ENCODE data around the gene YWHAG. TPM values are rescaled to one million over a fixed set of nuclear protein-coding genes. Genes with fewer than 3 reads are reported as not detected.
"Not testable (repeated sequence)": the region's sequence is repeated elsewhere in the genome, so short reads cannot be mapped to it uniquely, and the experiment has no call there.

The YWHAG gene
- total and polyA plus RNA-seq, 7 experiments from 2014 or later, result 1.4 to 98.3 (median 35.1) TPM

DNA sequence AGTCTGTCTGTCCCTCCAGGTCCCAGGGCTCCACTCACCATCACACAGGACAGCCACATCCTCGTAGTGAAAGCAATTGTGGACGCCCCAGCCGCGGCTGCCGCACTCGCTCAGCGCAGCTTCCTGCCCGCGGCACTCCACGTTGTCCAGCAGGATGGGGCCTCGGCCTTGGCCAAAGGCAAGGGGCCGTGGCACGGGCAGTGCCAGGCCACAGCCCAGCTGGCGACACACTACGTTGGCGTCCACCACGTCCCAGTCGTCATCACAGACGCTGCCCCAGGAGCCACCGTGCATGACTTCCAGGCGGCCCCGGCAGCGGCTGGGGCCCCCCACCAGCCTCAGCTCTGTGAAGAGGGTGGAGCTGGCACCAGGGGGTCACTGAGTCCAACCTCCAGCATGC lies 41.5 kb upstream of the YWHAG start:
- intact Hi-C loops (cut with micrococcal nuclease), result no loop called here
- ATAC-seq (no peak), DNase-seq (no peak)
- POLR2A ChIA-PET, result no interaction called here
- H3K27ac Mint-ChIP-seq, result no peak overlapping the region
- no peak overlapping the region for H3K4me3 ChIP-seq (ENCODE audit: low read length)
- no peaks in the 10 kb centered on the region for H3K9me3 ChIP-seq (ENCODE audit: control insufficient read depth in 2 of 3, low read length in 3 of 3)
- H3K9me3 Mint-ChIP-seq, result no peaks in the 10 kb centered on the region
- peaks cover 19 to 27% (median 23%) of the 10 kb centered on the region in 7 donors for H3K4me1 Mint-ChIP-seq
- CTCF ChIA-PET, result no interaction called here
- peaks cover 5 to 11% of the 10 kb centered on the region in 2 donors for H3K4me1 ChIP-seq (ENCODE audit: control insufficient read depth in 2 of 2, insufficient read depth in 2 of 2, low read length in 2 of 2)
- no peaks in the 10 kb centered on the region for H3K27me3 ChIP-seq (ENCODE audit: control insufficient read depth in 2 of 2, insufficient read depth in 2 of 2, low read length in 2 of 2)
- no peaks in the 10 kb centered on the region for H3K36me3 Mint-ChIP-seq
- H3K4me3 Mint-ChIP-seq, result no peak overlapping the region
- H3K27me3 Mint-ChIP-seq, result no peaks in the 10 kb centered on the region
- no peaks in the 10 kb centered on the region for H3K36me3 ChIP-seq (ENCODE audit: control insufficient read depth in 2 of 3, insufficient read depth in 3 of 3, low read length in 3 of 3)
- no peak overlapping the region for H3K27ac ChIP-seq (ENCODE audit: low read depth, low read length)

GRCh38 chr7:76397409-76398183 lies 38.8 kb upstream of the YWHAG start:
- Histone ChIP-seq H3K27me3 (ENCODE audit: control insufficient read depth in 2 of 2, insufficient read depth in 2 of 2, low read length in 2 of 2) (no peaks in the 10 kb centered on the region), H3K9me3 (ENCODE audit: control insufficient read depth in 2 of 3, low read length in 3 of 3) (no peaks in the 10 kb centered on the region), H3K4me3 (ENCODE audit: low read length) (peak overlapping the region; percentile 68), H3K4me1 (ENCODE audit: control insufficient read depth in 2 of 2, insufficient read depth in 2 of 2, low read length in 2 of 2) (peaks cover 12 to 20% of the 10 kb centered on the region in 2 donors), H3K27ac (ENCODE audit: low read depth, low read length) (peak overlapping the region; percentile 65), H3K36me3 (ENCODE audit: control insufficient read depth in 2 of 3, insufficient read depth in 3 of 3, low read length in 3 of 3) (no peaks in the 10 kb centered on the region)
- peaks cover 17 to 29% (median 23%) of the 10 kb centered on the region in 7 donors for H3K4me1 Mint-ChIP-seq
- intact Hi-C loops (cut with micrococcal nuclease), result loop anchor here (1.0 to 10.0 kb wide), 2 partner anchors 38 to 873 kb away; no protein-coding TSS in a partner anchor
- peak overlapping the region; percentile 74 to 100 (median 87) for H3K4me3 Mint-ChIP-seq
- ChIA-PET POLR2A (interaction anchor here (1.2 to 6.2 kb wide), 2 partner anchors 11 to 38 kb away, joined by 3 to 39 read pairs; partner anchors contain the start of gene YWHAG), CTCF (no interaction called here)
- no peaks in the 10 kb centered on the region for H3K9me3 Mint-ChIP-seq
- peak overlapping the region; percentile 34 to 88 (median 81) for H3K27ac Mint-ChIP-seq
- DNase-seq (peak; percentile 58 to 84 (median 72)), ATAC-seq (peak; percentile 74)
- H3K36me3 Mint-ChIP-seq, result no peaks in the 10 kb centered on the region
- no peaks in the 10 kb centered on the region for H3K27me3 Mint-ChIP-seq

DNA sequence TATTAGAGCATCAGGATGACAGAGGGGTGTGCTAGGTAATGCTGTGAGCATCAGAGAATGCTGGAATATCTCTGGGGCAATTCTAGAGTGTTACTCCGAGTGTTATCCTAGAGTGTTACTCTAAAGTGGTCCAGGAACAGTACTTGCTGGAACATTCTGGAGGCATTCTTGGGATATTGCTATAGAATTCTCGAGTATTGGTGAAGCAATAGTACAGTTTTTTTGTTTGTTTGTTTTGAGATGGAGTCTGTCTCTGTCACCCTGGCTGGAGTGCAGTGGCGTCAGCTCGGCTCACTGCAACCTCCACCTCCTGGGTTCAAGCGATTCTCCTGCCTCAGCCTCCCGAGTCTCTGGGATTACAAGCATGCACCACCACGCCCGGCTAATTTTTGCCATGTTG lies 38.1 kb upstream of the YWHAG start:
- Histone ChIP-seq H3K27ac (ENCODE audit: low read depth, low read length) (no peak overlapping the region), H3K27me3 (ENCODE audit: control insufficient read depth in 2 of 2, insufficient read depth in 2 of 2, low read length in 2 of 2) (no peaks in the 10 kb centered on the region), H3K4me3 (ENCODE audit: low read length) (peak overlapping the region; percentile 68), H3K9me3 (ENCODE audit: control insufficient read depth in 2 of 3, low read length in 3 of 3) (no peaks in the 10 kb centered on the region), H3K4me1 (ENCODE audit: control insufficient read depth in 2 of 2, insufficient read depth in 2 of 2, low read length in 2 of 2) (peaks cover 14 to 20% of the 10 kb centered on the region in 2 donors), H3K36me3 (ENCODE audit: control insufficient read depth in 2 of 3, insufficient read depth in 3 of 3, low read length in 3 of 3) (no peaks in the 10 kb centered on the region)
- intact Hi-C loops (cut with micrococcal nuclease), result loop anchor here (1.0 to 10.0 kb wide), 2 partner anchors 38 to 872 kb away; no protein-coding TSS in a partner anchor
- Mint-ChIP-seq H3K9me3 (no peaks in the 10 kb centered on the region), H3K27me3 (no peaks in the 10 kb centered on the region), H3K36me3 (no peaks in the 10 kb centered on the region), H3K4me1 (peaks cover 17 to 33% (median 24%) of the 10 kb centered on the region in 7 donors), H3K4me3 (peak overlapping the region; percentile 71 to 100 (median 87)), H3K27ac (peak overlapping the region in 7 of 9 donors; percentile 32 to 86 (median 59))
- ChIA-PET CTCF (no interaction called here), POLR2A (interaction anchor here (1.2 to 6.2 kb wide), 2 partner anchors 11 to 37 kb away, joined by 3 to 39 read pairs; partner anchors contain the start of gene YWHAG)
- no peak for DNase-seq
- no peak for ATAC-seq

GRCh38 chr7:76395965-76396726 lies 37.4 kb upstream of the YWHAG start:
- no peak for DNase-seq
- Mint-ChIP-seq H3K27ac (peak overlapping the region in 2 of 9 donors; percentile 62 to 86), H3K27me3 (no peaks in the 10 kb centered on the region), H3K4me1 (peaks cover 15 to 33% (median 24%) of the 10 kb centered on the region in 7 donors), H3K36me3 (no peaks in the 10 kb centered on the region), H3K9me3 (no peaks in the 10 kb centered on the region), H3K4me3 (peak overlapping the region in 6 of 10 donors; percentile 18 to 100 (median 86))
- intact Hi-C loops (cut with micrococcal nuclease), result loop anchor here in 1 of 2 donors (10.0 kb wide), 1 partner anchor 871 kb away; no protein-coding TSS in a partner anchor
- Histone ChIP-seq H3K4me1 (ENCODE audit: control insufficient read depth in 2 of 2, insufficient read depth in 2 of 2, low read length in 2 of 2) (peaks cover 14 to 20% of the 10 kb centered on the region in 2 donors), H3K27me3 (ENCODE audit: control insufficient read depth in 2 of 2, insufficient read depth in 2 of 2, low read length in 2 of 2) (no peaks in the 10 kb centered on the region), H3K4me3 (ENCODE audit: low read length) (no peak overlapping the region), H3K27ac (ENCODE audit: low read depth, low read length) (no peak overlapping the region), H3K9me3 (ENCODE audit: control insufficient read depth in 2 of 3, low read length in 3 of 3) (no peaks in the 10 kb centered on the region), H3K36me3 (ENCODE audit: control insufficient read depth in 2 of 3, insufficient read depth in 3 of 3, low read length in 3 of 3) (no peaks in the 10 kb centered on the region)
- ChIA-PET POLR2A (interaction anchor here (0.6 to 6.2 kb wide), 4 partner anchors 10 to 78 kb away, joined by 3 to 39 read pairs (median 6); partner anchors contain the start of gene YWHAG), CTCF (interaction anchor here (1.1 kb wide), 1 partner anchor 37 kb away, joined by 3 read pairs; no protein-coding TSS in a partner anchor)
- ATAC-seq, result no peak

DNA sequence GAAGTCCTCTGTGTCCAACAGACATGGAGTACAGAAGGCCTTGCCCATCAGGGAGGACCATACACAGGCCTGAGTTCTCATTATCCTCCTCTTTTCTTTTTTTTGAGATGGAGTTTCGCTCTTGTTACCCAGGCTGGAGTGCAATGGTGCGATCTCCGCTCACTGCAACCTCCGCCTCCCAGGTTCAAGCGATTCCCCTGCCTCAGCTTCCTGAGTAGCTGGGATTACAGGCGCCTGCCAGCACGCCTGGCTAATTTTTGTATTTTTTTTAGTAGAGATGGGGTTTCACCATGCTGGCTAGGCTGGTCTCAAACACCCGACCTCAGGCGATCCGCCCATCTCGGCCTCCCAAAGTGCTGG lies 36.8 kb upstream of the YWHAG start:
- H3K4me1 ChIP-seq (ENCODE audit: control insufficient read depth in 2 of 2, insufficient read depth in 2 of 2, low read length in 2 of 2), result peaks cover 14 to 20% of the 10 kb centered on the region in 2 donors
- not testable (repeated sequence) for DNase-seq; H3K4me3 ChIP-seq (ENCODE audit: low read length); H3K27me3 ChIP-seq (ENCODE audit: control insufficient read depth in 2 of 2, insufficient read depth in 2 of 2, low read length in 2 of 2); H3K27ac ChIP-seq (ENCODE audit: low read depth, low read length); H3K9me3 Mint-ChIP-seq; ATAC-seq; H3K36me3 Mint-ChIP-seq; H3K27me3 Mint-ChIP-seq; H3K36me3 ChIP-seq (ENCODE audit: control insufficient read depth in 2 of 3, insufficient read depth in 3 of 3, low read length in 3 of 3); H3K9me3 ChIP-seq (ENCODE audit: control insufficient read depth in 2 of 3, low read length in 3 of 3)
- Mint-ChIP-seq H3K4me3 (peak overlapping the region in 3 of 10 donors; percentile 31 to 57 (median 51)), H3K27ac (peak overlapping the region in 2 of 9 donors; percentile 28 to 47), H3K4me1 (peaks cover 12 to 33% (median 24%) of the 10 kb centered on the region in 7 donors)
- intact Hi-C loops (cut with micrococcal nuclease), result loop anchor here in 1 of 2 donors (10.0 kb wide), 1 partner anchor 871 kb away; no protein-coding TSS in a partner anchor
- ChIA-PET POLR2A (interaction anchor here (2.3 to 6.2 kb wide), 2 partner anchors 36 to 77 kb away, joined by 7 to 39 read pairs; partner anchors contain the start of gene YWHAG), CTCF (interaction anchor here (1.1 kb wide), 1 partner anchor 36 kb away, joined by 3 read pairs; no protein-coding TSS in a partner anchor)

DNA sequence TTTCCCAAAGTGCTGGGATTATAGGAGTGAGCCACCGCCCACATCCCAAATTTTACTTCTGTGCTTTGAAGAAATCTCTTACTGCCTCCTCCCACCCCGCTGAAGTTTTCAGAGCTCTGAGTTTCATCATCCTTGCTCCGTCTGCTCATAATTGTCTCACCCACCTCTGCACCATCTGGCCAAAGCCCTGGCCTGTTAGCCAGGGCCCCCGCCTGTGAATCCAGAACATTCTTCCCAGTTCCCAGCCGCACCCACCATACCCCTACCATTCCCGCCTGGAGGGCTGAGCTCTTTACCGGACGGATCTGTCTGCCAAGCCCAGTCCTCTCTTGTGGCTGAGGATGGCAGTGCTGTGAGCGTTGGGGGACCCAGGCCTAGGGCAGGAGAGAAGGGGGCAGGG lies 36.2 kb upstream of the YWHAG start:
- H3K36me3 Mint-ChIP-seq, result no peaks in the 10 kb centered on the region
- H3K9me3 ChIP-seq (ENCODE audit: control insufficient read depth in 2 of 3, low read length in 3 of 3), result no peaks in the 10 kb centered on the region
- peaks cover 14 to 20% of the 10 kb centered on the region in 2 donors for H3K4me1 ChIP-seq (ENCODE audit: control insufficient read depth in 2 of 2, insufficient read depth in 2 of 2, low read length in 2 of 2)
- no peak overlapping the region for H3K27ac ChIP-seq (ENCODE audit: low read depth, low read length)
- no peak overlapping the region for H3K4me3 ChIP-seq (ENCODE audit: low read length)
- CTCF ChIA-PET, result no interaction called here
- peak overlapping the region in 7 of 10 donors; percentile 9 to 65 (median 32) for H3K4me3 Mint-ChIP-seq
- H3K27me3 Mint-ChIP-seq, result no peaks in the 10 kb centered on the region
- H3K36me3 ChIP-seq (ENCODE audit: control insufficient read depth in 2 of 3, insufficient read depth in 3 of 3, low read length in 3 of 3), result no peaks in the 10 kb centered on the region
- H3K9me3 Mint-ChIP-seq, result no peaks in the 10 kb centered on the region
- peak overlapping the region in 3 of 9 donors; percentile 20 to 54 (median 28) for H3K27ac Mint-ChIP-seq
- H3K4me1 Mint-ChIP-seq, result peaks cover 12 to 33% (median 24%) of the 10 kb centered on the region in 7 donors
- DNase-seq (no peak), ATAC-seq (no peak)
- POLR2A ChIA-PET, result interaction anchor here (2.3 to 6.2 kb wide), 2 partner anchors 35 to 76 kb away, joined by 7 to 39 read pairs; partner anchors contain the start of gene YWHAG
- intact Hi-C loops (cut with micrococcal nuclease), result loop anchor here in 1 of 2 donors (5.0 to 10.0 kb wide), 2 partner anchors 870 to 1142 kb away; partner anchors contain the start of gene PTPN12
- H3K27me3 ChIP-seq (ENCODE audit: control insufficient read depth in 2 of 2, insufficient read depth in 2 of 2, low read length in 2 of 2), result no peaks in the 10 kb centered on the region

Measured in naive thymus-derived CD4-positive, alpha-beta T cell (primary cell).